HL-60 (cell line): ENCODE measurements around the gene SLC15A5.

Experiments
- DNase-seq, 2 experiments: peaks; one replicate each; pipeline ENCODE4 v3.0.0-alpha.2; 2010 to 2020; ENCODE audit warnings: low read depth in 1 of 2, low spot score in 1 of 2
- H3K27ac ChIP-seq: fragments of 250-450 bp; sonication (Bioruptor Pico); replicated peaks from 2 replicates; pipeline ENCODE4 v1.5.1; 2020; ENCODE audit warnings: mild to moderate bottlenecking, moderate library complexity
- H3K27me3 ChIP-seq: fragments of 250-450 bp; sonication (Bioruptor Pico); 2 replicates; pipeline ENCODE4 v1.5.1; 2021; ENCODE audit warnings: mild to moderate bottlenecking, moderate library complexity; ENCODE audit not compliant: insufficient read depth, poor library complexity, severe bottlenecking
- H3K4me3 ChIP-seq: replicated peaks from 2 replicates; pipeline ENCODE4 v1.5.1; 2011; ENCODE audit warnings: mild to moderate bottlenecking, control low read depth, low read length; ENCODE audit not compliant: insufficient read depth
- CTCF ChIP-seq: IDR thresholded peaks from one replicate; pipeline ENCODE4 v1.5.1; 2011; ENCODE audit warnings: low read length, control low read depth, inconsistent platforms; ENCODE audit not compliant: insufficient read depth
- GABPA ChIP-seq: IDR thresholded peaks from 2 replicates; pipeline ENCODE4 v1.6.1; 2012; ENCODE audit warnings: low read depth
- POLR2AphosphoS5 ChIP-seq: IDR thresholded peaks from 2 replicates; pipeline ENCODE4 v1.6.1; 2012; ENCODE audit warnings: low read depth
- SPI1 ChIP-seq: IDR thresholded peaks from 2 replicates; pipeline ENCODE4 v1.6.1; 2012; ENCODE audit warnings: low read depth, mild to moderate bottlenecking, borderline replicate concordance
- TF ChIP-seq, protein P1 (sequence below): IDR thresholded peaks from 2 replicates; pipeline ENCODE4 v1.6.1; 2012; ENCODE audit warnings: low read depth; ENCODE audit not compliant: insufficient replicate concordance

SLC15A5 gene

DNA sequence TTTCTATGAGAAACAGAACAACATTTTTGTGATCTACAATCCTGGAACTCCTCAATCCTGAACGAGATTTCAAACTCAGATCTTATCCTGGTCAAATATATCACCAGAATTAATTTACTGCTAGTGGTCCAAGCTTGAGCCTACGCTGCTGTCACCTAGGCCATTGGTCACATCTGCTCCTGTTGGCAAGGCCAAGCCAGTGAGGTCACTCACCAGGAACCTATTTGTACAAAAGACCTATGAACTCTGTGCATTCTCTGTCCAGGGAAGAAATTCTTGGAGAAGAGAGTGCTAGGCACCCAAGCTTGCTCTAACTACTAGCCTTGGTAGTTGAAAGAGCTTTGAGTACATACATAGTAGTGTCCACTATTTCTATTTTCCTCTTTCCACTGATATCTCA lies 106.1 kb downstream of the SLC15A5 start:
- TF ChIP-seq CTCF (no peak), POLR2AphosphoS5 (no peak), GABPA (no peak), SPI1 (no peak)
- TF ChIP-seq, protein P1, sequence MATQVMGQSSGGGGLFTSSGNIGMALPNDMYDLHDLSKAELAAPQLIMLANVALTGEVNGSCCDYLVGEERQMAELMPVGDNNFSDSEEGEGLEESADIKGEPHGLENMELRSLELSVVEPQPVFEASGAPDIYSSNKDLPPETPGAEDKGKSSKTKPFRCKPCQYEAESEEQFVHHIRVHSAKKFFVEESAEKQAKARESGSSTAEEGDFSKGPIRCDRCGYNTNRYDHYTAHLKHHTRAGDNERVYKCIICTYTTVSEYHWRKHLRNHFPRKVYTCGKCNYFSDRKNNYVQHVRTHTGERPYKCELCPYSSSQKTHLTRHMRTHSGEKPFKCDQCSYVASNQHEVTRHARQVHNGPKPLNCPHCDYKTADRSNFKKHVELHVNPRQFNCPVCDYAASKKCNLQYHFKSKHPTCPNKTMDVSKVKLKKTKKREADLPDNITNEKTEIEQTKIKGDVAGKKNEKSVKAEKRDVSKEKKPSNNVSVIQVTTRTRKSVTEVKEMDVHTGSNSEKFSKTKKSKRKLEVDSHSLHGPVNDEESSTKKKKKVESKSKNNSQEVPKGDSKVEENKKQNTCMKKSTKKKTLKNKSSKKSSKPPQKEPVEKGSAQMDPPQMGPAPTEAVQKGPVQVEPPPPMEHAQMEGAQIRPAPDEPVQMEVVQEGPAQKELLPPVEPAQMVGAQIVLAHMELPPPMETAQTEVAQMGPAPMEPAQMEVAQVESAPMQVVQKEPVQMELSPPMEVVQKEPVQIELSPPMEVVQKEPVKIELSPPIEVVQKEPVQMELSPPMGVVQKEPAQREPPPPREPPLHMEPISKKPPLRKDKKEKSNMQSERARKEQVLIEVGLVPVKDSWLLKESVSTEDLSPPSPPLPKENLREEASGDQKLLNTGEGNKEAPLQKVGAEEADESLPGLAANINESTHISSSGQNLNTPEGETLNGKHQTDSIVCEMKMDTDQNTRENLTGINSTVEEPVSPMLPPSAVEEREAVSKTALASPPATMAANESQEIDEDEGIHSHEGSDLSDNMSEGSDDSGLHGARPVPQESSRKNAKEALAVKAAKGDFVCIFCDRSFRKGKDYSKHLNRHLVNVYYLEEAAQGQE = no peak
- Histone ChIP-seq H3K27ac (no peak overlapping the region), H3K27me3 (no peaks in the 10 kb centered on the region), H3K4me3 (no peak overlapping the region)
- DNase-seq = no peak

GRCh38 chr12:16168078-16168477 lies 109.4 kb downstream of the SLC15A5 start:
- Histone ChIP-seq H3K27ac (no peak overlapping the region), H3K4me3 (no peak overlapping the region), H3K27me3 (no peaks in the 10 kb centered on the region)
- no peak for TF ChIP-seq GABPA
- TF ChIP-seq, protein P1 = no peak
- no peak for TF ChIP-seq POLR2AphosphoS5
- no peak for TF ChIP-seq SPI1
- TF ChIP-seq CTCF = no peak
- DNase-seq = no peak

GRCh38 chr12:16166563-16167470 lies 110.7 kb downstream of the SLC15A5 start:
- H3K27ac ChIP-seq = no peak overlapping the region
- H3K27me3 ChIP-seq = no peaks in the 10 kb centered on the region
- no peak for DNase-seq
- no peak for TF ChIP-seq GABPA
- TF ChIP-seq, protein P1 = no peak
- no peak for TF ChIP-seq CTCF
- TF ChIP-seq SPI1 = no peak
- TF ChIP-seq POLR2AphosphoS5 = no peak
- no peak overlapping the region for H3K4me3 ChIP-seq
